Esophagus muscularis mucosa (tissue), 4 donors: ENCODE data around the gene SAMD7. TPM values are rescaled to one million over a fixed set of nuclear protein-coding genes. Genes with fewer than 3 reads are reported as not detected.

Source experiments
- DNase-seq: peaks from one replicate; pipeline ENCODE4 v3.0.0-alpha.2; 2017; ENCODE audit errors: extremely low spot score
- H3K27ac ChIP-seq, 4 donors: fragments of 200-600 bp; sonication (generic); replicated peaks in 1 of 4; 1 replicate in 3 of 4; 2 replicates in 1 of 4; pipeline ENCODE4 v1.5.1; 2016 to 2019; ENCODE audit warnings: mild to moderate bottlenecking in 1 of 4
- H3K27me3 ChIP-seq, 4 donors: fragments of 200-600 bp; sonication (generic); one replicate each; pipeline versions ENCODE4 v1.5.1 to v1.6.0; 2016 to 2019
- H3K36me3 ChIP-seq, 4 donors: fragments of 200-600 bp; sonication (generic); one replicate each; pipeline ENCODE4 v1.5.1; 2016 to 2019
- H3K4me1 ChIP-seq, 4 donors: fragments of 200-600 bp; sonication (generic); one replicate each; pipeline ENCODE4 v1.5.1; 2016 to 2019
- H3K4me3 ChIP-seq, 4 donors: fragments of 200-600 bp; sonication (generic); 1 replicate in 2 of 4; 2 replicates in 2 of 4; pipeline ENCODE4 v1.5.1; 2016 to 2019; ENCODE audit warnings: mild to moderate bottlenecking in 4 of 4, moderate library complexity in 1 of 4
- H3K9me3 ChIP-seq, 4 donors: fragments of 200-600 bp; sonication (generic); 1 replicate in 3 of 4; 2 replicates in 1 of 4; pipeline ENCODE4 v1.5.1; 2016 to 2019
- EP300 ChIP-seq: sonication (generic); formaldehyde crosslinking; IDR thresholded peaks from one replicate; pipeline ENCODE4 v1.6.1; 2017; ENCODE audit warnings: antibody characterized with exemption
- POLR2A ChIP-seq: fragments of 450-650 bp; IDR thresholded peaks from one replicate; pipeline ENCODE4 v1.6.1; 2017; ENCODE audit warnings: antibody characterized with exemption, moderate library complexity, mild to moderate bottlenecking, low read depth
- POLR2AphosphoS5 ChIP-seq, 2 donors: sonication (generic); formaldehyde crosslinking; IDR thresholded peaks; one replicate each; pipeline ENCODE4 v1.6.1; 2017; ENCODE audit warnings: antibody characterized with exemption in 2 of 2
- WGBS: methylation state at CpG from one replicate; pipeline ENCODE4 v1.1.5; 2018; 5-methylcytosine and 5-hydroxymethylcytosine counted together
- intact Hi-C: fragments of 100-400 bp; cut with DNase I; formaldehyde crosslinking; loops from one replicate; pipeline ENCODE4 v1.15.1; 2023
- total RNA-seq, 4 donors: library from RNA; depleted of rRNA; stranded (reverse); fragments of >200 nt; gene quantifications; one replicate each; pipeline versions ENCODE4 v1.1.0 to v1.2.1, GENCODE V29; 2016
- TF ChIP-seq, protein P1 (sequence below), 3 experiments: fragments of 200-600 bp in 2 of 3; fragments of 450-650 bp in 1 of 3; sonication (generic) in 2 of 3; IDR thresholded peaks; one replicate each; pipeline ENCODE4 v1.5.1; 2017 to 2019; ENCODE audit warnings: antibody characterized with exemption in 3 of 3, mild to moderate bottlenecking in 2 of 3, moderate library complexity in 1 of 3

Gene SAMD7
- total RNA-seq, 4 donors from 2014 or later = not detected

DNA sequence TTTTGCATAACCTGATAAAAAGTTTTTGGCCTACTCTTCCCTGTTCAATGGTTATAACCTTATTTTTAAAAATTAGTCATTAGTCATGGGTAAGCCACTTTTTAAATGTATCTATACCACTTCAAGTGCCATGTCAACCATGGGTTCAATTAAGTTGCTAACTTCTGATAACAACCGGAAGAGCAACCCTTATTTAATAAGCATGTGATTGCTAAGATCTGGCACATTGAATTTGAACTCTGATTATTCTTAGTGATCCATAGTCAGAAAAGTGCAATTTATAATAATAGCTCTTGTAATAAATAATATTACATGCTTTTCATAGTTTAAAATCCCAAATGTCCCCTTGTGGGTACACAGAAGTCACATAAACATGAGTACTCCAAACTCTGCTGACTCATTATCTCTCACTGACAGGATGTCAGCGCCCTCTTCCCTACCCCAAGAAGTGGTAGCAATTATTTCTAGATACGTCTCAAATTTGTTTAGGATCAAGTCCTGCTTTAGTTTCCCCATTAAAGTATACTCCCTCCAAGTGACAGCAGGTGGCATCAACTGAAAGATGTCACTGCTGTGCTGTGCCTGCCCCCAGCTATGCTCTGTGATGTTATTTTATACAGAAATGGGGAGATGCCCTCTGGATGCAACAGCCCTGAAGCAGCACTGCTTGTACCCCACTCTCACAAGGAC, 18.6 kb downstream of the SAMD7 start:
- no peak overlapping the region for H3K4me3 ChIP-seq
- H3K9me3 ChIP-seq = no peaks in the 10 kb centered on the region
- no peak overlapping the region for H3K27ac ChIP-seq
- 79% methylated on average over 3 of the region's 3 CpGs for whole genome bisulfite sequencing
- no peak for DNase-seq
- intact Hi-C loops = no loop called here
- no peaks in the 10 kb centered on the region for H3K36me3 ChIP-seq
- TF ChIP-seq, protein P1, sequence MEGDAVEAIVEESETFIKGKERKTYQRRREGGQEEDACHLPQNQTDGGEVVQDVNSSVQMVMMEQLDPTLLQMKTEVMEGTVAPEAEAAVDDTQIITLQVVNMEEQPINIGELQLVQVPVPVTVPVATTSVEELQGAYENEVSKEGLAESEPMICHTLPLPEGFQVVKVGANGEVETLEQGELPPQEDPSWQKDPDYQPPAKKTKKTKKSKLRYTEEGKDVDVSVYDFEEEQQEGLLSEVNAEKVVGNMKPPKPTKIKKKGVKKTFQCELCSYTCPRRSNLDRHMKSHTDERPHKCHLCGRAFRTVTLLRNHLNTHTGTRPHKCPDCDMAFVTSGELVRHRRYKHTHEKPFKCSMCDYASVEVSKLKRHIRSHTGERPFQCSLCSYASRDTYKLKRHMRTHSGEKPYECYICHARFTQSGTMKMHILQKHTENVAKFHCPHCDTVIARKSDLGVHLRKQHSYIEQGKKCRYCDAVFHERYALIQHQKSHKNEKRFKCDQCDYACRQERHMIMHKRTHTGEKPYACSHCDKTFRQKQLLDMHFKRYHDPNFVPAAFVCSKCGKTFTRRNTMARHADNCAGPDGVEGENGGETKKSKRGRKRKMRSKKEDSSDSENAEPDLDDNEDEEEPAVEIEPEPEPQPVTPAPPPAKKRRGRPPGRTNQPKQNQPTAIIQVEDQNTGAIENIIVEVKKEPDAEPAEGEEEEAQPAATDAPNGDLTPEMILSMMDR (IDR thresholded peaks at IDR 0.05) = no peak
- TF ChIP-seq POLR2AphosphoS5 (IDR thresholded peaks at IDR 0.05) = no peak
- TF ChIP-seq POLR2A = no peak
- no peak for TF ChIP-seq EP300
- no peaks in the 10 kb centered on the region for H3K4me1 ChIP-seq
- H3K27me3 ChIP-seq = peaks cover 0 to 12% (median 0%) of the 10 kb centered on the region in 4 donors

DNA sequence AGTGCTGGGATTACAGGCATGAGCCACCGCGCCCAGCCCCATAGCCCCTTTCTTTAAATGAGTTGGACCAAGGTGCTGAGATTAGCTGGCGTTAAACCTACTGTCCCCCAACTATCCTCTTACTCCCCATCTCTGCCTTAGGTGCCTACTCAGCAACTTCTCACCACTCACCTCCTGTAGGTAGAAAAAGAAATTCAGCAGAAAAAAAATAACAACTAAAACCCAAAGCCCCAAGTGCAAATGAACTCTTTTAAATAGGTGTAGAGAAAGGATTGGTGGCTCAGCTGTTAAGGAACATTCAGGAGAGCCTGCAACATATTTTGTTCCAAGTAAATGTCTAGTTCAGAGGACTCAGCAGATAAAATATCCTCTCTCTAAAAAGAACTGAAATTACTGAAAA, 19.5 kb downstream of the SAMD7 start:
- intact Hi-C loops = no loop called here
- Histone ChIP-seq H3K4me1 (no peaks in the 10 kb centered on the region), H3K27me3 (peaks cover 0 to 12% (median 0%) of the 10 kb centered on the region in 4 donors), H3K4me3 (no peak overlapping the region), H3K9me3 (no peaks in the 10 kb centered on the region), H3K27ac (no peak overlapping the region), H3K36me3 (no peaks in the 10 kb centered on the region)
- TF ChIP-seq, protein P1 (IDR thresholded peaks at IDR 0.05) = no peak
- no peak for TF ChIP-seq POLR2A
- no peak for TF ChIP-seq POLR2AphosphoS5 (IDR thresholded peaks at IDR 0.05)
- no peak for TF ChIP-seq EP300
- no peak for DNase-seq
- 100% methylated on average over 3 of the region's 3 CpGs for WGBS

DNA sequence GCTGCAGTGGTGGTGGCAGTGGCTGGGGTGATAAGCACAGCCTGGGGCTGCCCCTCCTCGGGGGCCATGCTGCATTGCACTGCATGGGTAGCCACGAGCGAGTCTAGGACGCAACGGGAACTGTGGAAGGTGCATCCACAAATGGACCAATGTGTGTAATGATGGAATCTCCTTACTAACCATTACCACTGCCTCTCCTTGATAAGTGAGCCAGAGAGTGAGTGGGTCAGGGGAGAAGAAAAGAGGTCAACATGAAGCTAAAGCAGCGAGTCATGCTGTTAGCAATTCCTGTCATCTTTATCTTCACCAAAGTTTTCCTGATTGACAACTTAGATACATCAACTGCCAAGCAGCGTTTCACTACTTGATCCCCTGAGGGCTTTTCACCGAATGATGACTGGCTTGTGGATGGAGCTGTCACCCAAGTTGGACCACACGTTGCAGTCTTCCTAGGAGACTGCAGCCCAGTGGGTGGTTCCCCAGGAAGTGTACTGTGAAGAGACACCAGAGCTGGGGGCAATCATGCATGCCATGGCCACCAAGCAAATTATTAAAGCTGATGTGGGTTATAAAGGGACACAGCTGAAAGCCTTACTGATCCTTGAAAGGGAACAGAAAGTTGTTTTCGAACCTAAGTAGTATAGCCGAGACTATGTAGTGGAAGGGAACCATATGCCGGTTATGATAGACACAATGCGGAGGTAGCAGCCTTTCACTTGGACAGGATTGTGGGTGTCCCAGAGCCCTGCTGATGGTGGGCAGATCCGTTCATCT, 20.6 kb downstream of the SAMD7 start:
- no peak for TF ChIP-seq POLR2A
- no peak for TF ChIP-seq POLR2AphosphoS5 (IDR thresholded peaks at IDR 0.05)
- TF ChIP-seq EP300 = no peak
- TF ChIP-seq, protein P1 (IDR thresholded peaks at IDR 0.05) = no peak
- WGBS = 83% methylated on average over 14 of the region's 14 CpGs
- intact Hi-C loops = no loop called here

DNA sequence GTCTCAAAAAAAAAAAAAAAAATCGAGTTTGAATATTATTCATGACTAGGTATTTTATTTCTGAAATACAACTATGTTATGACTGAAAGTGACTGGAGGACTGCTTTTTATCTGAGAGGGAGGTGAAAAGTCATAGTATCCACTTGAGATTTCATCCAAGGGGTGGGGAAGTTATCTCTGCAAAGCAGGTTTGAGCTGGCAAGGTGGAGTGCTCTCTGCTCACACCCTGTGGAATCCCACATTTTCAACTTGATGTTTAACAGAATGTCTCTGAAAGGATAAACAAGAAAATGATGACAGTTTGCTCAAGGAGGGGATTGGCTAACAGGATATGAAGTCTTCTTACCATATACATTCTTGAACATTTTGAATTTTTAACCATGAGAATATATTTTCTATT, 27.9 kb downstream of the SAMD7 start:
- no peak overlapping the region for H3K4me3 ChIP-seq
- no peaks in the 10 kb centered on the region for H3K27me3 ChIP-seq
- intact Hi-C loops = no loop called here
- no peaks in the 10 kb centered on the region for H3K9me3 ChIP-seq
- TF ChIP-seq EP300 (no peak), POLR2AphosphoS5 (IDR thresholded peaks at IDR 0.05) (no peak), POLR2A (no peak)
- TF ChIP-seq, protein P1 (IDR thresholded peaks at IDR 0.05) = no peak
- H3K4me1 ChIP-seq = no peaks in the 10 kb centered on the region
- no peaks in the 10 kb centered on the region for H3K36me3 ChIP-seq
- DNase-seq = no peak
- WGBS = 59% methylated on average over 1 of the region's 1 CpG
- H3K27ac ChIP-seq = no peak overlapping the region

More for the DNA sequence above, 20.6 kb downstream of the SAMD7 start:
- no peaks in the 10 kb centered on the region for H3K4me1 ChIP-seq
- H3K9me3 ChIP-seq = no peaks in the 10 kb centered on the region
- peaks cover 0 to 12% (median 0%) of the 10 kb centered on the region in 4 donors for H3K27me3 ChIP-seq
- H3K4me3 ChIP-seq = no peak overlapping the region
- no peak for DNase-seq
- H3K27ac ChIP-seq = no peak overlapping the region
- no peaks in the 10 kb centered on the region for H3K36me3 ChIP-seq
